Esophagus squamous epithelium (tissue), 5 donors: ENCODE measurements around the gene SRD5A3. TPM values are rescaled to one million over a fixed set of nuclear protein-coding genes. Genes with fewer than 3 reads are reported as not detected.

Experiments used
- DNase-seq: peaks from one replicate; lab custom pipeline; 2025; lab: John Stamatoyannopoulos, UW
- H3K27ac ChIP-seq, 4 donors: fragments of 200-600 bp; sonication (generic); one replicate each; pipeline ENCODE4 v1.5.1; 2016 to 2019; ENCODE audit warnings: mild to moderate bottlenecking in 1 of 4
- H3K27me3 ChIP-seq, 4 donors: fragments of 200-600 bp; sonication (generic); 1 replicate in 3 of 4; 2 replicates in 1 of 4; pipeline versions ENCODE4 v1.5.1 to v1.6.0; 2017 to 2021; ENCODE audit warnings: antibody characterized with exemption in 1 of 4
- H3K36me3 ChIP-seq, 3 donors: fragments of 200-600 bp; sonication (generic); one replicate each; pipeline ENCODE4 v1.5.1; 2016 to 2019
- H3K4me1 ChIP-seq, 3 donors: fragments of 200-600 bp; sonication (generic); one replicate each; pipeline ENCODE4 v1.5.1; 2017 to 2019
- H3K4me3 ChIP-seq, 4 donors: fragments of 200-600 bp; sonication (generic); 1 replicate in 3 of 4; 2 replicates in 1 of 4; pipeline ENCODE4 v1.5.1; 2016 to 2019; ENCODE audit warnings: mild to moderate bottlenecking in 2 of 4, moderate library complexity in 1 of 4
- H3K9me3 ChIP-seq, 3 donors: fragments of 200-600 bp; sonication (generic); one replicate each; pipeline ENCODE4 v1.5.1; 2016 to 2019
- WGBS, 2 donors: methylation state at CpG; one replicate each; pipeline ENCODE4 v1.1.5; 2018; 5-methylcytosine and 5-hydroxymethylcytosine counted together
- intact Hi-C: fragments of 100-400 bp; cut with DNase I; formaldehyde crosslinking; loops from one replicate; pipeline ENCODE4 v1.15.0; 2022
- small RNA-seq, 4 donors: library from RNA; depleted of rRNA; stranded (forward); fragments of <200 nt; gene quantifications; one replicate each; pipeline ENCODE3, GENCODE V24; 2016
- total RNA-seq, 4 donors: library from RNA; depleted of rRNA; stranded (reverse); fragments of >200 nt; gene quantifications; one replicate each; pipeline ENCODE4 v1.1.0, GENCODE V29; 2016
- TF ChIP-seq, protein P1 (sequence below), 6 experiments: fragments of 450-650 bp in 4 of 6; fragments of 200-600 bp in 2 of 6; sonication (generic) in 2 of 6; IDR thresholded peaks; one replicate each; pipeline ENCODE4 v1.5.1; 2016 to 2019; ENCODE audit warnings: antibody characterized with exemption in 6 of 6, mild to moderate bottlenecking in 4 of 6, moderate library complexity in 4 of 6
- donor health status: DM: yes; HTN: yes; CAD: no.

Gene SRD5A3
- total RNA-seq, 4 donors from 2014 or later = 9.9 to 28.1 (median 18.4) TPM

DNA sequence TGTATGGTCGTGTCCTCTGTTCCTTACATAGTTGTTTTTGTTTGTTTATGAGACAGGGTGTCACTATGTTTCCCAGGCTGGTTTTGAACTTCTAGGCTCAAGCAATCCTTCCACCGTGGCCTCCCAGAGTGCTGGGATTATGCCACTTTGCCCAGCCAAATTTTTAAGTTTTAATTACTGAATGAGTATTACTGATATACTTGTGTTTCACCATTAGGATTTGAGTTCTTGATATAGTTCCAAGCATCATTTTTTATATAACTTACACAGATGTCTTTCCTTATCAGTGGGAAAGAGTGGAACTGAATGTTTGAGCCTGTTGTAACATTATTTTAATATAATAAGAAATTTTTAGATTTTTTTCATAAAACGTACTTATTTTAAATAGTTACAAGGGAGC is 70.1 kb downstream of the SRD5A3 start:
- Histone ChIP-seq H3K4me3 (no peak overlapping the region), H3K36me3 (peaks cover 0 to 99% (median 25%) of the 10 kb centered on the region in 3 donors), H3K4me1 (peaks cover 0 to 3% (median 0%) of the 10 kb centered on the region in 3 donors), H3K27me3 (no peaks in the 10 kb centered on the region), H3K27ac (no peak overlapping the region), H3K9me3 (no peaks in the 10 kb centered on the region)
- no peak for DNase-seq
- intact Hi-C loops = no loop called here
- TF ChIP-seq, protein P1, sequence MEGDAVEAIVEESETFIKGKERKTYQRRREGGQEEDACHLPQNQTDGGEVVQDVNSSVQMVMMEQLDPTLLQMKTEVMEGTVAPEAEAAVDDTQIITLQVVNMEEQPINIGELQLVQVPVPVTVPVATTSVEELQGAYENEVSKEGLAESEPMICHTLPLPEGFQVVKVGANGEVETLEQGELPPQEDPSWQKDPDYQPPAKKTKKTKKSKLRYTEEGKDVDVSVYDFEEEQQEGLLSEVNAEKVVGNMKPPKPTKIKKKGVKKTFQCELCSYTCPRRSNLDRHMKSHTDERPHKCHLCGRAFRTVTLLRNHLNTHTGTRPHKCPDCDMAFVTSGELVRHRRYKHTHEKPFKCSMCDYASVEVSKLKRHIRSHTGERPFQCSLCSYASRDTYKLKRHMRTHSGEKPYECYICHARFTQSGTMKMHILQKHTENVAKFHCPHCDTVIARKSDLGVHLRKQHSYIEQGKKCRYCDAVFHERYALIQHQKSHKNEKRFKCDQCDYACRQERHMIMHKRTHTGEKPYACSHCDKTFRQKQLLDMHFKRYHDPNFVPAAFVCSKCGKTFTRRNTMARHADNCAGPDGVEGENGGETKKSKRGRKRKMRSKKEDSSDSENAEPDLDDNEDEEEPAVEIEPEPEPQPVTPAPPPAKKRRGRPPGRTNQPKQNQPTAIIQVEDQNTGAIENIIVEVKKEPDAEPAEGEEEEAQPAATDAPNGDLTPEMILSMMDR (IDR thresholded peaks at IDR 0.05) = no peak
- 84 to 87% methylated on average over 3 of the region's 3 CpGs for WGBS, 2 donors

Small RNA genes lying within 50 kb of the gene (small RNA-seq; reads per million reads assigned to genes)
- gene RF00019 = 0 reads per million in 4 donors

Other genes starting within 250 kb of the SRD5A3 start
- 10 to 100 TPM in 1 of 4 donors, 1 to 10 TPM in 3; 2.0 to 23.8 (median 5.9) TPM for gene KDR, start 220.6 kb upstream of the SRD5A3 start, total RNA-seq
- gene TMEM165, start 49.7 kb downstream of the SRD5A3 start, total RNA-seq = 100 to 1,000 TPM; 136 to 276 (median 179) TPM
- 10 to 100 TPM; 15.2 to 39.3 (median 32.6) TPM for gene CLOCK, start 200.7 kb downstream of the SRD5A3 start, total RNA-seq
- gene PDCL2, start 246.0 kb downstream of the SRD5A3 start, total RNA-seq = 1 to 10 TPM in 1 of 4 donors, not detected in 3; 1.5 TPM